T47D (cell line): ENCODE results near the gene SLC39A1.
"Not testable (repeated sequence)": the region's sequence is repeated elsewhere in the genome, so short reads cannot be mapped to it uniquely, and the experiment has no call there.

Experiments used
- DNase-seq, 2 experiments: peaks; one replicate each; pipeline versions ENCODE4 v3.0.0 to v3.0.0-alpha.2; 2011 to 2012; ENCODE audit warnings: low read depth in 1 of 2, low spot score in 1 of 2
- JUND ChIP-seq: IDR thresholded peaks from 2 replicates; pipeline ENCODE4 v1.6.1; 2012; ENCODE audit warnings: low read depth
- in situ Hi-C: cut with HindIII; loops from 2 replicates; pipeline ENCODE4 v1.10.0; 2016; ENCODE audit warnings: low sequenced_read_pairs, low pct_unique_long_range_greater_than_20kb

Gene SLC39A1, protein sequence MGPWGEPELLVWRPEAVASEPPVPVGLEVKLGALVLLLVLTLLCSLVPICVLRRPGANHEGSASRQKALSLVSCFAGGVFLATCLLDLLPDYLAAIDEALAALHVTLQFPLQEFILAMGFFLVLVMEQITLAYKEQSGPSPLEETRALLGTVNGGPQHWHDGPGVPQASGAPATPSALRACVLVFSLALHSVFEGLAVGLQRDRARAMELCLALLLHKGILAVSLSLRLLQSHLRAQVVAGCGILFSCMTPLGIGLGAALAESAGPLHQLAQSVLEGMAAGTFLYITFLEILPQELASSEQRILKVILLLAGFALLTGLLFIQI

DNA sequence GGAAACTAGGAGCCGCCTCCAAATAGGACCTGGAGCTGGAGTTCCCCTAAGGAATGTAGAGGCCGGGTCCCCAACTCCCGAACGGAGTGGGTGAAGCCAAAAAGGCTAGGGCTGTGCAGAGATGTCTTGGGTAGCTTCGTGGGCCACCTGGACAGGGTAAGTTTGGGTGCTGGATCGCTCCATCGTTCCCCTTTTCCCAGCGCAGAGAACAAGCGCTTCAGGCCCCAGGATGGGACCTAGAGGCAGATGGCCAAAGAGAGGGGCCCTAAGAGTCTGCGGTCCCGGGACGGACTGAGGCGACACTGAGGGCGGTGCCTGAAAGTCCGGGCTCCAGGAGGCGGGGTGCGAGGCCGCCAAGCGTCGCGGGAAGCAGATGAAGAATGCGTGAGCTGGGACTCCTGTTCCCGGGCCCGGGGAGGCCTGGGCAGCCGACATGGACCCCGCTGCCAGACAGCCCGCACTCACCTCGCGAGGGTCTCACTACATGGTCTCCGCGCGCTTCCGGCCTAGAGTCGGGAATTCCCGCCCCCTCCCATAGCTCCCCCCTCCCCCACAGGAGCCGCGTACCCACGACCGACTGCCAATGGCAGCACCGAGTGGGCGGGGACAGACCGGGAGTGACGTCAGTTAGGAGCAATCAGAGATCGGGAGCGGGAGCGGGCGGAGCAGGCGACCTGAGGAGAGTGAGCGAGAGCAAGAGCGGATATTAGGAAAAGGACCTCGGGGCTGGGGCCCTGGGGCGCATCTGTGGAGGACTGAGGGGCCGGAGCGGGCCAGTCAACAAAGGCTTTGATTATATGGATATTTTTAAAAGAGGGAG lies at the start of gene SLC39A1:
TSS of gene SLC39A1 (minus strand) at position 508 of the 820 bp plus-strand sequence. CDS start 822 bp downstream, outside the sequence.
- in situ Hi-C loops = no loop called here
- TF ChIP-seq JUND = no peak

GRCh38 chr1:154012543-154012942 lies 49.2 kb upstream of the SLC39A1 start:
- in situ Hi-C loops, DNase-seq: not testable (repeated sequence)

More for the DNA sequence above, at the start of gene SLC39A1:
- peak; percentile 88 to 99 for DNase-seq

DNA sequence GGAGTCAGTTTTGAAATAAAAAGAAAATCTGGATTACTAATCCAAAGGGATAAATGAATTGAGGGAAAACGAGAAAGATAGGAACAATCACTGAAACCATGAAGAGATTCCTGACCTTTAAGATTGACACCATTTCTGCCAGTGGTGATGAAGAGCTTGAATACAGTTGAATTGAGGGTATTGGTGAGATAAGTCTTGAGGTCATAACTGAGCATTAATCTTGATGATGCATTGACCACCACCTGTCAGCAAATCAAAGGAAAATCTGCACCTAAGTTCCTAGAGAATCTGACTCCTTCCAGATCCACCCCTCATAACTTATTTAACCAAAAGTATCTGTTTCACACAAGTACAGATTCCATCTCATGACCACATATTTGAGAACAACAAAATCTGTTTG lies 48.8 kb upstream of the SLC39A1 start:
- DNase-seq = no peak
- TF ChIP-seq JUND = no peak
- in situ Hi-C loops = no loop called here

GRCh38 chr1:154006136-154006535 lies 42.8 kb upstream of the SLC39A1 start:
- DNase-seq = no peak
- in situ Hi-C loops = no loop called here
- no peak for TF ChIP-seq JUND

DNA sequence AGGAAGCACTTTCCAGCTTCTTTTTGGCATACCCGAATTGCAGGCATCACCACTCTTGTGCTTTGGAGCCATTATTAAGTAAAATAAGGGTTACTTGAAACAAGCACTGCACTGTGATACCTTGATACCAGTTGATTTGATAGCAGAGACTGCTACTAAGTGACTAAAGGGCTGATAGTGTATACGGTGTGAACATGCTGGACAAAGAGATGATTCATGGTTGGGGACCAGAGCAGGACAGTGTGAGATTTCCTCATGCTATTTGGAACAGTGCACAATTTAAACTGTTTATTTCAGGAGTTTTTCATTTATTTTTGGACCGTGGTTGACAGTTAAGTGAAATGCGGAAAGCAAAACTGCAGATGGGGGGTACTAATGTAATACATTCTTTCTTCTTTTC lies 37.1 kb upstream of the SLC39A1 start:
- in situ Hi-C loops = no loop called here
- DNase-seq = no peak
- no peak for TF ChIP-seq JUND

- in situ Hi-C loops, DNase-seq: not testable (repeated sequence)
These were observed 33.5 kb upstream of the SLC39A1 start for GRCh38 chr1:153996882-153997281.

GRCh38 chr1:153995640-153996039 lies 32.3 kb upstream of the SLC39A1 start:
- in situ Hi-C loops = no loop called here
- DNase-seq = no peak
- no peak for TF ChIP-seq JUND

DNA sequence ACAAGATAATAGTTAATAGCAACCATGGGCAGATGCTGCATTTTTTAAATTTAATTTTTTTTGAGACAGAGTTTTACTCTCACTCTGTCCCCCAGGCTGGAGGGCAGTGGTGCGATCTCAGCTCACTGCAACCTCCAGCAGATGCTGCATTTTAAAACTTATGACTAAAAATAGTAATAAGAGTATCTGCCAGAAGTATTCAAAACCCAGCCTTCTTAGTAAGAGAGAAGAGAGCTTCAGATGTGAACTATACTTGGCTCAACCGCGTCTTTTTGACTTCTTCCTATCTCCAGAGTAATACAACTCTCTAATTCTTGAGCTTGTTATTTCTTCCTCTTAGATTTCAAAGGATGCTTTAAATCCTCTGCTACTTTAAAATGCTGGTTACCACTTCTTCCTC lies 31.9 kb upstream of the SLC39A1 start:
- no peak for DNase-seq
- in situ Hi-C loops = no loop called here
- TF ChIP-seq JUND = no peak

DNA sequence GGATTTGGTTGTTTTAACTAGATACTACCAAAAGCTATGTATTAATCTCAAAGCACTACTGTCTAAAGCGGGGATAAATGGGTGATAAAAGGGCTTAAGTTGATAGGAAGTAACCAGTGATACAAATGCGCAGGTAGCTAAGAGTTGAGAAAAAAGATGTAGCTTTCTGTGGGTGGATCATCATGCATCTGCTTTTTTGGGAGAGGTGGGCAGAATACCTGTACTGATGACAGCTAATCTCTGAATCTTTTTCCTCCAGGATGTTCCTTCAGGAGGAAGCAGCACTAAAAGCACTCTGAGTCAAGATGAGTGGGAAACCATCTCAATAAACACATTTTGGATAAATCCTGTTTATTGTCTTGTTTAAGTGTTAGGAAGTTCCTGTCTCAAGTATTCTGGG lies 28.5 kb upstream of the SLC39A1 start:
- no peak for DNase-seq
- in situ Hi-C loops = no loop called here
- TF ChIP-seq JUND = no peak

- no peak for TF ChIP-seq JUND
- in situ Hi-C loops = no loop called here
- DNase-seq = no peak
These were observed 27.9 kb upstream of the SLC39A1 start for GRCh38 chr1:153991151-153991630.

DNA sequence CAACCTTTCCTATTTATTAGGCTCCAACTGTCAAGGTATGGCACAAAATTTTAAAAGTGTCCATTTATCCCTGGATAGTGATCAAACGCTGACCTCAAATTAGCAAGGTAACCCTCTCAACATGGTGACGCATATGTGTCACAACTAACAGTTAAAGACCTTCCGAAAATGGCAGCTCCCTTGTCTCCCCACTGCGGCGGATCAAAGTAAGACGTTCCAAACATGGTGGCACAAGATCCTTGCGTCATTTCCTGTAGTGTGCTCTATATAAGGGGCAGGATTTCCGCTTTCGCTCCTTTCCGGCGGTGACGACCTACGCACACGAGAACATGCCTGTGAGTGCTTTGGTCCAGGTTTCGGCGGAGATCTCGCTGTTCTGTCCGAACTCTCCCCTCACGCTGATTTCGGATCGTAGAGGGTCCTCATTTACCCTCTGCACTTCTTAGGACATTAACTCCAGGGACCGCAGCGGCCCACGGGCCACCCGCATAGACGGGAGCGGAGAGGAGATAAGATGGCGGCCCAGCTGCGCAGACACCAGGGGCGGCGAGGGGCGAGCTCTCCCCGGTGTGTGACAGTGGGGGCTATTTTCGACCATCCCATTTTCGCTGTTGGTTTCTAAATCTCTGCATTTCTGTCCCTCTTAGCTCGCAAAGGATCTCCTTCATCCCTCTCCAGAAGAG lies 27.3 kb upstream of the SLC39A1 start, which contains the start of gene RPS27:
TSS of gene RPS27 (plus strand) at position 295 of the 683 bp plus-strand sequence. CDS start at position 330, 35 bp downstream.
- peak; percentile 93 to 100 for DNase-seq
- in situ Hi-C loops = no loop called here
- TF ChIP-seq JUND = no peak

- in situ Hi-C loops = no loop called here
- DNase-seq = no peak
- no peak for TF ChIP-seq JUND
These were observed 24.3 kb upstream of the SLC39A1 start for GRCh38 chr1:153987621-153988020.
